HepG2 (cell line): ENCODE results near the gene MYD88. TPM values are rescaled to one million over a fixed set of nuclear protein-coding genes. Genes with fewer than 3 reads are reported as not detected.
A peak's percentile ranks its signal among the peaks of the same experiment; 100 is the strongest.

Experiments
- AGO2 ChIP-seq: fragments of 200-400 bp; formaldehyde crosslinking; optimal IDR thresholded peaks from 2 replicates; pipeline ENCODE3; 2017; ENCODE audit warnings: mild to moderate bottlenecking, low read depth, low read length, moderate library complexity
- ARNT ChIP-seq: fragments of 450-650 bp; IDR thresholded peaks from 2 replicates; pipeline ENCODE4 v1.6.1; 2017
- CAMTA2 ChIP-seq: sonication (generic); formaldehyde crosslinking; IDR thresholded peaks from 2 replicates; pipeline ENCODE4 v1.4.0; 2020; ENCODE audit warnings: mild to moderate bottlenecking, missing genetic modification reagents, borderline replicate concordance
- GABPA ChIP-seq, 2 experiments: IDR thresholded peaks; 2 replicates each; pipeline ENCODE4 v1.6.1; 2011 to 2016; ENCODE audit warnings: low read depth in 2 of 2, low read length in 1 of 2, missing biosample characterization in 1 of 2, missing genetic modification characterization in 1 of 2
- KLF6 ChIP-seq: IDR thresholded peaks from 2 replicates; pipeline ENCODE4 v1.8.0; 2016; ENCODE audit warnings: missing biosample characterization, missing genetic modification reagents
- NRL ChIP-seq: sonication (generic); formaldehyde crosslinking; IDR thresholded peaks from 2 replicates; pipeline ENCODE4 v1.5.0; 2020; ENCODE audit warnings: missing genetic modification reagents, mild to moderate bottlenecking, moderate library complexity, borderline replicate concordance
- SNAI1 ChIP-seq: sonication (generic); formaldehyde crosslinking; IDR thresholded peaks from 2 replicates; pipeline ENCODE4 v1.5.0; 2020; ENCODE audit warnings: mild to moderate bottlenecking, missing genetic modification reagents, borderline replicate concordance
- TAF1 ChIP-seq: sonication (generic); formaldehyde crosslinking; IDR thresholded peaks from 2 replicates; pipeline ENCODE4 v1.4.0; 2020; ENCODE audit warnings: missing genetic modification reagents
- TAF15 ChIP-seq: fragments of 200-400 bp; formaldehyde crosslinking; IDR thresholded peaks from one replicate; pipeline ENCODE4 v1.6.1; 2018; ENCODE audit warnings: mild to moderate bottlenecking, low read depth, low read length; ENCODE audit not compliant: poor library complexity, severe bottlenecking
- TOPORS ChIP-seq: sonication (generic); formaldehyde crosslinking; IDR thresholded peaks from 2 replicates; pipeline ENCODE4 v1.8.0; 2023; ENCODE audit warnings: mild to moderate bottlenecking, missing genetic modification reagents
- ZFP37 ChIP-seq: sonication (generic); formaldehyde crosslinking; IDR thresholded peaks from 2 replicates; pipeline ENCODE4 v1.4.0; 2020; ENCODE audit warnings: missing genetic modification reagents, borderline replicate concordance
- ZFP82 ChIP-seq: sonication (generic); formaldehyde crosslinking; IDR thresholded peaks from 2 replicates; pipeline ENCODE4 v1.5.1; 2020; ENCODE audit warnings: mild to moderate bottlenecking, missing genetic modification reagents, borderline replicate concordance
- ZNF180 ChIP-seq: sonication (generic); formaldehyde crosslinking; IDR thresholded peaks from 2 replicates; pipeline ENCODE4 v1.4.0; 2020; ENCODE audit warnings: low read depth, missing genetic modification reagents, borderline replicate concordance
- ZNF562 ChIP-seq: sonication (generic); formaldehyde crosslinking; IDR thresholded peaks from 2 replicates; pipeline ENCODE4 v1.8.0; 2022; ENCODE audit warnings: missing genetic modification reagents, borderline replicate concordance
- ZNF563 ChIP-seq: sonication (generic); formaldehyde crosslinking; IDR thresholded peaks from 2 replicates; pipeline ENCODE4 v1.8.0; 2022; ENCODE audit warnings: mild to moderate bottlenecking, moderate library complexity, missing genetic modification reagents
- ZNF616 ChIP-seq: sonication (generic); formaldehyde crosslinking; IDR thresholded peaks from 2 replicates; pipeline ENCODE4 v1.5.0; 2020; ENCODE audit warnings: low read depth, mild to moderate bottlenecking, missing genetic modification reagents
- ZSCAN9 ChIP-seq: IDR thresholded peaks from 2 replicates; pipeline ENCODE4 v1.6.1; 2016; ENCODE audit warnings: borderline replicate concordance
- polyA plus RNA-seq, 8 experiments: library from polyadenylated mRNA; depleted of rRNA in 3 of 8; stranded (reverse) in 7 of 8; unstranded in 1 of 8; fragments of >200 nt; fragmentation: Illumina TruSeq in 4 of 8; extraction: Trizol in 4 of 8; gene quantifications; 2 replicates each; pipeline versions ENCODE4 v1.2.1 to v1.2.3, GENCODE V29; 2011 to 2016; ENCODE audit warnings: low read depth in 4 of 8, missing spikeins in 1 of 8, mixed read lengths in 1 of 8; ENCODE audit not compliant: insufficient read depth in 1 of 8
- total RNA-seq, 5 experiments: library from RNA; depleted of rRNA; stranded (reverse); fragments of >200 nt; fragmentation: Illumina TruSeq; extraction: Trizol; gene quantifications; 2 replicates each; pipeline ENCODE4 v1.2.3, GENCODE V29; 2016; ENCODE audit warnings: low read depth in 1 of 5
- TF ChIP-seq, protein P1 (sequence below): sonication (generic); formaldehyde crosslinking; IDR thresholded peaks from 2 replicates; pipeline ENCODE4 v1.4.0; 2020; ENCODE audit warnings: missing genetic modification reagents
- TF ChIP-seq, protein P2 (sequence below): sonication (generic); formaldehyde crosslinking; IDR thresholded peaks from 2 replicates; pipeline ENCODE4 v1.5.1; 2020; ENCODE audit warnings: missing genetic modification reagents, mild to moderate bottlenecking, borderline replicate concordance
- TF ChIP-seq, protein P3 (sequence below): sonication (generic); formaldehyde crosslinking; IDR thresholded peaks from 2 replicates; pipeline ENCODE4 v1.5.1; 2020; ENCODE audit warnings: mild to moderate bottlenecking, missing genetic modification reagents, borderline replicate concordance

Gene MYD88
- total and polyA plus RNA-seq, 2 of the 13 experiments (the other 11 are each of a cell fraction or from before 2014, with no cell fraction given): 7.6 to 32.7 TPM

DNA sequence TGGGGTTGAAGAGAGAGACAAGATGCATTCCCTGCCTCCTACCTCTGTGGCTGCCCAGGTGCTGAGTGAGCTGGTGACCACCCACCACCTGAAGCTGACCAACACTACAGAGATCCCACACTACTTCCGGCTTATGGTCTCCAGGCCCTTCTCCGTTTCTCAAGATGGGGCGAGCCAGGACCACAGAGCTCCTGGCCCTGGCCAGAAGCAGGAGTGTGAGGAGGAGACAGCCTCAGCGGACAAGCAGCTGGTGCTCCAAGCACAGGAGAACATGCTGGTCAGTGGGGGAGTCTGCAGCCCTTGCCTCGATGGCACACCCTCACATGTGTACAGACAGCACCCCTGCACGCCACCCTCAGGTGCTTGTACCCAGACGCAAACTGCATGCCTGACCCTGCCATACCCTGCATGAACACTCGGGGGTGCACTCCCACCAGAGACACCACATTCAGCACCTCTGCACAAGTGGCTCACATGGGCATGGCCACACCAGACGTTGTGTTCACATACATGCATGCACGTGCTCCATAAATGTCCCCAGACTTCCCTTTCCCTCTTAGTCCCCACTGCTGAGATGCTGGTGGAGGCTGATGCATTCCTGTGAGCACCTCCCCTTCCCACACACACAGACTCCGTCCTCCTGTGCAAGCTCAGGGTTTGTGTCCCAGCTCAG, 20.6 kb upstream of the MYD88 start (continued):
- TF ChIP-seq CAMTA2: 0 out of 2 replicates have a peak, but pooled peaks have one; percentile 47
- 0 out of 2 replicates have a peak, but pooled peaks have one; percentile 39 for TF ChIP-seq TOPORS (CRISPR knock-in tag)
- TF ChIP-seq TAF15: no peak
- TF ChIP-seq ZFP82 (CRISPR knock-in tag): no peak
- TF ChIP-seq ZNF563 (CRISPR knock-in tag): no peak; the same call in 1 of the 2 replicates
- TF ChIP-seq KLF6 (CRISPR knock-in tag): 0 out of 2 replicates have a peak, but pooled peaks have one; percentile 14
- TF ChIP-seq AGO2: peak; percentile 93
- TF ChIP-seq, protein P1, sequence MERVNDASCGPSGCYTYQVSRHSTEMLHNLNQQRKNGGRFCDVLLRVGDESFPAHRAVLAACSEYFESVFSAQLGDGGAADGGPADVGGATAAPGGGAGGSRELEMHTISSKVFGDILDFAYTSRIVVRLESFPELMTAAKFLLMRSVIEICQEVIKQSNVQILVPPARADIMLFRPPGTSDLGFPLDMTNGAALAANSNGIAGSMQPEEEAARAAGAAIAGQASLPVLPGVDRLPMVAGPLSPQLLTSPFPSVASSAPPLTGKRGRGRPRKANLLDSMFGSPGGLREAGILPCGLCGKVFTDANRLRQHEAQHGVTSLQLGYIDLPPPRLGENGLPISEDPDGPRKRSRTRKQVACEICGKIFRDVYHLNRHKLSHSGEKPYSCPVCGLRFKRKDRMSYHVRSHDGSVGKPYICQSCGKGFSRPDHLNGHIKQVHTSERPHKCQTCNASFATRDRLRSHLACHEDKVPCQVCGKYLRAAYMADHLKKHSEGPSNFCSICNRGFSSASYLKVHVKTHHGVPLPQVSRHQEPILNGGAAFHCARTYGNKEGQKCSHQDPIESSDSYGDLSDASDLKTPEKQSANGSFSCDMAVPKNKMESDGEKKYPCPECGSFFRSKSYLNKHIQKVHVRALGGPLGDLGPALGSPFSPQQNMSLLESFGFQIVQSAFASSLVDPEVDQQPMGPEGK (CRISPR knock-in tag): no peak; the same call in 1 of the 2 replicates
- no peak for TF ChIP-seq ARNT
- TF ChIP-seq, protein P2, sequence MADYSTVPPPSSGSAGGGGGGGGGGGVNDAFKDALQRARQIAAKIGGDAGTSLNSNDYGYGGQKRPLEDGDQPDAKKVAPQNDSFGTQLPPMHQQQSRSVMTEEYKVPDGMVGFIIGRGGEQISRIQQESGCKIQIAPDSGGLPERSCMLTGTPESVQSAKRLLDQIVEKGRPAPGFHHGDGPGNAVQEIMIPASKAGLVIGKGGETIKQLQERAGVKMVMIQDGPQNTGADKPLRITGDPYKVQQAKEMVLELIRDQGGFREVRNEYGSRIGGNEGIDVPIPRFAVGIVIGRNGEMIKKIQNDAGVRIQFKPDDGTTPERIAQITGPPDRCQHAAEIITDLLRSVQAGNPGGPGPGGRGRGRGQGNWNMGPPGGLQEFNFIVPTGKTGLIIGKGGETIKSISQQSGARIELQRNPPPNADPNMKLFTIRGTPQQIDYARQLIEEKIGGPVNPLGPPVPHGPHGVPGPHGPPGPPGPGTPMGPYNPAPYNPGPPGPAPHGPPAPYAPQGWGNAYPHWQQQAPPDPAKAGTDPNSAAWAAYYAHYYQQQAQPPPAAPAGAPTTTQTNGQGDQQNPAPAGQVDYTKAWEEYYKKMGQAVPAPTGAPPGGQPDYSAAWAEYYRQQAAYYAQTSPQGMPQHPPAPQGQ (CRISPR knock-in tag): no peak
- TF ChIP-seq NRL (CRISPR knock-in tag): no peak
- no peak for TF ChIP-seq ZSCAN9 (CRISPR knock-in tag)
- TF ChIP-seq GABPA (IDR thresholded peaks at IDR 0.05; ENCODE audit: low read depth, low read length): no peak
- no peak for TF ChIP-seq GABPA (CRISPR knock-in tag; IDR thresholded peaks at IDR 0.05; ENCODE audit: low read depth)
- no peak for TF ChIP-seq SNAI1 (CRISPR knock-in tag)
- TF ChIP-seq, protein P3, sequence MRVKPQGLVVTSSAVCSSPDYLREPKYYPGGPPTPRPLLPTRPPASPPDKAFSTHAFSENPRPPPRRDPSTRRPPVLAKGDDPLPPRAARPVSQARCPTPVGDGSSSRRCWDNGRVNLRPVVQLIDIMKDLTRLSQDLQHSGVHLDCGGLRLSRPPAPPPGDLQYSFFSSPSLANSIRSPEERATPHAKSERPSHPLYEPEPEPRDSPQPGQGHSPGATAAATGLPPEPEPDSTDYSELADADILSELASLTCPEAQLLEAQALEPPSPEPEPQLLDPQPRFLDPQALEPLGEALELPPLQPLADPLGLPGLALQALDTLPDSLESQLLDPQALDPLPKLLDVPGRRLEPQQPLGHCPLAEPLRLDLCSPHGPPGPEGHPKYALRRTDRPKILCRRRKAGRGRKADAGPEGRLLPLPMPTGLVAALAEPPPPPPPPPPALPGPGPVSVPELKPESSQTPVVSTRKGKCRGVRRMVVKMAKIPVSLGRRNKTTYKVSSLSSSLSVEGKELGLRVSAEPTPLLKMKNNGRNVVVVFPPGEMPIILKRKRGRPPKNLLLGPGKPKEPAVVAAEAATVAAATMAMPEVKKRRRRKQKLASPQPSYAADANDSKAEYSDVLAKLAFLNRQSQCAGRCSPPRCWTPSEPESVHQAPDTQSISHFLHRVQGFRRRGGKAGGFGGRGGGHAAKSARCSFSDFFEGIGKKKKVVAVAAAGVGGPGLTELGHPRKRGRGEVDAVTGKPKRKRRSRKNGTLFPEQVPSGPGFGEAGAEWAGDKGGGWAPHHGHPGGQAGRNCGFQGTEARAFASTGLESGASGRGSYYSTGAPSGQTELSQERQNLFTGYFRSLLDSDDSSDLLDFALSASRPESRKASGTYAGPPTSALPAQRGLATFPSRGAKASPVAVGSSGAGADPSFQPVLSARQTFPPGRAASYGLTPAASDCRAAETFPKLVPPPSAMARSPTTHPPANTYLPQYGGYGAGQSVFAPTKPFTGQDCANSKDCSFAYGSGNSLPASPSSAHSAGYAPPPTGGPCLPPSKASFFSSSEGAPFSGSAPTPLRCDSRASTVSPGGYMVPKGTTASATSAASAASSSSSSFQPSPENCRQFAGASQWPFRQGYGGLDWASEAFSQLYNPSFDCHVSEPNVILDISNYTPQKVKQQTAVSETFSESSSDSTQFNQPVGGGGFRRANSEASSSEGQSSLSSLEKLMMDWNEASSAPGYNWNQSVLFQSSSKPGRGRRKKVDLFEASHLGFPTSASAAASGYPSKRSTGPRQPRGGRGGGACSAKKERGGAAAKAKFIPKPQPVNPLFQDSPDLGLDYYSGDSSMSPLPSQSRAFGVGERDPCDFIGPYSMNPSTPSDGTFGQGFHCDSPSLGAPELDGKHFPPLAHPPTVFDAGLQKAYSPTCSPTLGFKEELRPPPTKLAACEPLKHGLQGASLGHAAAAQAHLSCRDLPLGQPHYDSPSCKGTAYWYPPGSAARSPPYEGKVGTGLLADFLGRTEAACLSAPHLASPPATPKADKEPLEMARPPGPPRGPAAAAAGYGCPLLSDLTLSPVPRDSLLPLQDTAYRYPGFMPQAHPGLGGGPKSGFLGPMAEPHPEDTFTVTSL (CRISPR knock-in tag): no peak
- no peak for TF ChIP-seq ZNF180 (CRISPR knock-in tag)
- TF ChIP-seq TAF1: peak; percentile 29; the same call in 1 of the 2 replicates
- no peak for TF ChIP-seq ZNF562 (CRISPR knock-in tag)
- TF ChIP-seq ZNF616 (CRISPR knock-in tag): no peak
- TF ChIP-seq ZFP37: no peak
